H1 (cell line): ENCODE data around the gene AMPD3. TPM values are rescaled to one million over a fixed set of nuclear protein-coding genes. Genes with fewer than 3 reads are reported as not detected.

Experiments used
- CTCF ChIA-PET: fragments of 300-600 bp; sonication (Branson Sonifier 250); formaldehyde crosslinking; loops from one replicate; lab custom pipeline; 2021; ENCODE audit not compliant: partially characterized antibody; lab: Charles Lee
- POLR2A ChIA-PET: fragments of 300-600 bp; sonication (Branson Sonifier 250); formaldehyde crosslinking; loops from one replicate; lab custom pipeline; 2021; ENCODE audit warnings: inconsistent platforms; ENCODE audit not compliant: partially characterized antibody; lab: Charles Lee
- DNase-seq, 2 experiments: peaks; one replicate each; pipeline versions ENCODE4 v3.0.0 to v3.0.0-alpha.2; 2010 to 2022; ENCODE audit warnings: low spot score in 2 of 2, low read depth in 1 of 2, mixed read lengths in 1 of 2
- FAIRE-seq: peaks from 2 replicates; lab custom pipeline; 2011; peaks lifted over from hg19 to GRCh38; lab: Jason Lieb, UNC
- H2AFZ ChIP-seq: 2 replicates; pipeline ENCODE4 v1.8.1; 2012; ENCODE audit warnings: low read length, inconsistent platforms
- H2AK5ac ChIP-seq: 2 replicates; pipeline ENCODE4 v1.6.1; 2013; ENCODE audit warnings: low read depth, low read length
- H2BK120ac ChIP-seq: replicated peaks from 2 replicates; pipeline ENCODE3; 2013; ENCODE audit warnings: low read depth, low read length, inconsistent platforms
- H2BK12ac ChIP-seq: 2 replicates; pipeline ENCODE4 v1.6.1; 2013; ENCODE audit warnings: low read depth, low read length
- H2BK15ac ChIP-seq: 2 replicates; pipeline ENCODE4 v1.6.1; 2013; ENCODE audit warnings: low read length
- H2BK20ac ChIP-seq: 2 replicates; pipeline ENCODE4 v1.6.1; 2013; ENCODE audit warnings: low read length
- H2BK5ac ChIP-seq: 2 replicates; pipeline ENCODE4 v1.6.1; 2013; ENCODE audit warnings: low read depth, low read length
- H3K14ac ChIP-seq: 2 replicates; pipeline ENCODE4 v1.6.1; 2013; ENCODE audit warnings: inconsistent platforms; ENCODE audit not compliant: insufficient read length
- H3K18ac ChIP-seq: 2 replicates; pipeline ENCODE4 v1.6.1; 2013; ENCODE audit warnings: low read length; ENCODE audit errors: extremely low read depth
- H3K23ac ChIP-seq: 2 replicates; pipeline ENCODE4 v1.6.1; 2013; ENCODE audit warnings: inconsistent platforms; ENCODE audit not compliant: insufficient read length
- H3K23me2 ChIP-seq: 2 replicates; pipeline ENCODE4 v1.6.1; 2013; ENCODE audit warnings: low read depth, low read length
- H3K27ac ChIP-seq: 2 replicates; pipeline ENCODE4 v1.6.1; 2011; ENCODE audit warnings: low read depth, low read length, inconsistent platforms
- H3K27me3 ChIP-seq, 4 experiments: replicated peaks in 1 of 4; 1 replicate in 1 of 4; 2 replicates in 3 of 4; pipeline versions ENCODE4 v1.6.1 to v1.8.1; 2011 to 2013; ENCODE audit warnings: low read length in 3 of 4, mild to moderate bottlenecking in 3 of 4, inconsistent platforms in 2 of 4, mixed read lengths in 2 of 4, moderate library complexity in 1 of 4; ENCODE audit not compliant: control insufficient read depth in 3 of 4, insufficient read depth in 3 of 4; ENCODE audit errors: extremely low read depth in 1 of 4
- H3K36me3 ChIP-seq, 4 experiments: 2 replicates each; pipeline versions ENCODE4 v1.6.1 to v1.8.1; 2011 to 2013; ENCODE audit warnings: mild to moderate bottlenecking in 4 of 4, low read length in 3 of 4, moderate library complexity in 2 of 4, control low read depth in 1 of 4, inconsistent platforms in 1 of 4; ENCODE audit not compliant: insufficient read depth in 4 of 4, control insufficient read depth in 2 of 4
- H3K4ac ChIP-seq: replicated peaks from 2 replicates; pipeline ENCODE3; 2013; ENCODE audit warnings: low read length, low read depth, mixed read lengths, inconsistent platforms; ENCODE audit not compliant: insufficient read length
- H3K4me1 ChIP-seq, 4 experiments: replicated peaks in 1 of 4; 1 replicate in 1 of 4; 2 replicates in 3 of 4; pipeline versions ENCODE4 v1.6.1 to v1.8.1; 2011 to 2013; ENCODE audit warnings: low read length in 3 of 4, inconsistent platforms in 2 of 4, mixed read lengths in 1 of 4; ENCODE audit not compliant: insufficient read depth in 4 of 4, control insufficient read depth in 3 of 4
- H3K4me2 ChIP-seq, 2 experiments: 2 replicates each; pipeline versions ENCODE4 v1.6.1 to v1.8.1; 2011 to 2013; ENCODE audit warnings: low read depth in 2 of 2, low read length in 2 of 2, control low read depth in 1 of 2, inconsistent platforms in 1 of 2, mild to moderate bottlenecking in 1 of 2; ENCODE audit not compliant: insufficient read depth in 1 of 2
- H3K4me3 ChIP-seq, 4 experiments: fragments of 200-600, 300-600 bp in 1 of 4; sonication (generic), shearing (Covaris generic), sonication (Bioruptor Twin) in 1 of 4; 2 replicates each; pipeline versions ENCODE4 v1.5.1 to v1.8.1; 2011 to 2016; ENCODE audit warnings: low read length in 4 of 4, low read depth in 3 of 4, control low read depth in 2 of 4, inconsistent platforms in 2 of 4, mild to moderate bottlenecking in 2 of 4, mixed read lengths in 1 of 4, moderate library complexity in 1 of 4; ENCODE audit not compliant: insufficient read depth in 2 of 4; ENCODE audit errors: extremely low read depth in 1 of 4
- H3K56ac ChIP-seq: replicated peaks from 2 replicates; pipeline ENCODE3; 2013; ENCODE audit warnings: low read depth, mild to moderate bottlenecking, mixed read lengths, low read length, inconsistent platforms; ENCODE audit not compliant: insufficient read length
- H3K79me1 ChIP-seq: 2 replicates; pipeline ENCODE4 v1.6.1; 2013; ENCODE audit warnings: low read depth, low read length, control low read depth
- H3K79me2 ChIP-seq, 2 experiments: 2 replicates each; pipeline versions ENCODE4 v1.6.1 to v1.8.1; 2012 to 2013; ENCODE audit warnings: low read length in 2 of 2, mild to moderate bottlenecking in 2 of 2, inconsistent platforms in 1 of 2; ENCODE audit not compliant: insufficient read depth in 2 of 2, control insufficient read depth in 1 of 2
- H3K9ac ChIP-seq, 4 experiments: replicated peaks in 1 of 4; 1 replicate in 1 of 4; 2 replicates in 3 of 4; pipeline versions ENCODE4 v1.6.1 to v1.8.1; 2011 to 2013; ENCODE audit warnings: low read depth in 3 of 4, low read length in 3 of 4, control low read depth in 2 of 4, mild to moderate bottlenecking in 2 of 4, moderate library complexity in 2 of 4, inconsistent platforms in 1 of 4; ENCODE audit errors: extremely low read depth in 1 of 4
- H3K9me3 ChIP-seq, 2 experiments: 2 replicates each; pipeline versions ENCODE4 v1.6.1 to v1.8.1; 2012 to 2013; ENCODE audit warnings: mild to moderate bottlenecking in 2 of 2, moderate library complexity in 2 of 2, control low read depth in 1 of 2, inconsistent platforms in 1 of 2, low read depth in 1 of 2, low read length in 1 of 2, mixed read lengths in 1 of 2; ENCODE audit not compliant: insufficient read depth in 2 of 2
- H4K20me1 ChIP-seq, 2 experiments: replicated peaks in 1 of 2; 2 replicates each; pipeline versions ENCODE3 to v1.8.1; 2011 to 2013; ENCODE audit warnings: inconsistent platforms in 2 of 2, low read length in 2 of 2, mild to moderate bottlenecking in 1 of 2; ENCODE audit not compliant: insufficient read depth in 2 of 2, control insufficient read depth in 1 of 2
- H4K5ac ChIP-seq: 2 replicates; pipeline ENCODE4 v1.6.1; 2013; ENCODE audit warnings: low read length, low read depth, mixed read lengths, inconsistent platforms; ENCODE audit not compliant: insufficient read length
- H4K8ac ChIP-seq: 2 replicates; pipeline ENCODE4 v1.8.0; 2013; ENCODE audit warnings: mild to moderate bottlenecking, moderate library complexity, low read length, inconsistent platforms; ENCODE audit not compliant: insufficient read depth; ENCODE audit errors: extremely low read depth
- H4K91ac ChIP-seq: replicated peaks from 2 replicates; pipeline ENCODE3; 2013; ENCODE audit warnings: low read length, mixed read lengths, inconsistent platforms; ENCODE audit not compliant: insufficient read length
- ATF3 ChIP-seq: IDR thresholded peaks from 2 replicates; pipeline ENCODE4 v1.6.1; 2011; ENCODE audit warnings: low read depth, mild to moderate bottlenecking, low read length; ENCODE audit not compliant: insufficient read depth
- EZH2 ChIP-seq: fragments of 200-600 bp; sonication (generic); IDR thresholded peaks from 2 replicates; pipeline ENCODE4 v1.7.1; 2012; ENCODE audit warnings: low read depth, mild to moderate bottlenecking, moderate library complexity, low read length, inconsistent platforms; ENCODE audit not compliant: severe bottlenecking
- KDM4A ChIP-seq: IDR thresholded peaks from one replicate; pipeline ENCODE4 v1.7.1; 2012; ENCODE audit warnings: low read depth, mild to moderate bottlenecking, moderate library complexity, low read length, inconsistent platforms; ENCODE audit not compliant: severe bottlenecking
- KDM5A ChIP-seq: fragments of 200-600 bp; IDR thresholded peaks from 2 replicates; pipeline ENCODE4 v1.7.1; 2012; ENCODE audit warnings: mild to moderate bottlenecking, low read length, inconsistent platforms, mixed read lengths
- RAD21 ChIP-seq, 2 experiments: IDR thresholded peaks in 1 of 2; conservative IDR thresholded peaks in 1 of 2; 2 replicates each; pipeline ENCODE4 v1.6.1; 2011; ENCODE audit warnings: low read depth in 2 of 2, low read length in 2 of 2, improper control_type of control experiment in 1 of 2, inconsistent platforms in 1 of 2, mild to moderate bottlenecking in 1 of 2, moderate library complexity in 1 of 2
- SIN3A ChIP-seq, 2 experiments: IDR thresholded peaks in 1 of 2; conservative IDR thresholded peaks in 1 of 2; 2 replicates each; pipeline ENCODE4 v1.6.1; 2011 to 2012; ENCODE audit warnings: low read length in 2 of 2, improper control_type of control experiment in 1 of 2, low read depth in 1 of 2, mild to moderate bottlenecking in 1 of 2
- SIX5 ChIP-seq: IDR thresholded peaks from 2 replicates; pipeline ENCODE4 v1.6.1; 2011; ENCODE audit warnings: mild to moderate bottlenecking, low read depth, low read length
- SP2 ChIP-seq: IDR thresholded peaks from 2 replicates; pipeline ENCODE4 v1.6.1; 2012; ENCODE audit warnings: mild to moderate bottlenecking, low read length, inconsistent platforms
- TAF1 ChIP-seq: IDR thresholded peaks from 2 replicates; pipeline ENCODE4 v1.6.1; 2011; ENCODE audit warnings: mild to moderate bottlenecking, low read depth, low read length
- TAF7 ChIP-seq: optimal IDR thresholded peaks from 2 replicates; pipeline ENCODE3; 2011; ENCODE audit warnings: low read depth, mild to moderate bottlenecking, inconsistent platforms, low read length, moderate library complexity, borderline replicate concordance
- TBP ChIP-seq: IDR thresholded peaks from 2 replicates; pipeline ENCODE4 v1.6.1; 2011; ENCODE audit warnings: low read depth, low read length, improper control_type of control experiment
- ZNF274 ChIP-seq: IDR thresholded peaks from 2 replicates; pipeline ENCODE4 v1.7.0; 2012; ENCODE audit warnings: low read length, borderline replicate concordance; ENCODE audit errors: extremely low read depth
- WGBS, 2 experiments: shearing (Covaris generic) in 1 of 2; methylation state at CpG; one replicate each; pipeline versions ENCODE4 v1.1.6 to v1.1.7; 2013 to 2015; ENCODE audit warnings: low lambda C conversion rate in 2 of 2, mixed read lengths in 2 of 2, inconsistent platforms in 1 of 2, low coverage in 1 of 2, missing lambda C conversion rate in 1 of 2; ENCODE audit not compliant: insufficient replicate concordance in 2 of 2, insufficient coverage in 1 of 2, insufficient read length in 1 of 2; ENCODE audit errors: extremely low coverage in 1 of 2, missing lambda C conversion rate in 1 of 2; 5-methylcytosine and 5-hydroxymethylcytosine counted together
- polyA plus RNA-seq, 7 experiments: library from polyadenylated mRNA; depleted of rRNA in 3 of 7; stranded (reverse) in 5 of 7; unstranded in 2 of 7; fragments of >200 nt in 5 of 7; fragments of 200-250 nt in 2 of 7; gene quantifications; 1 replicate in 5 of 7; 2 replicates in 1 of 7; 4 replicates in 1 of 7; pipeline versions ENCODE4 v1.2.1 to v1.2.3, GENCODE V29; 2011 to 2013; ENCODE audit warnings: missing spikeins in 2 of 7, mixed read lengths in 2 of 7
- total RNA-seq: library from RNA; stranded (reverse); fragmentation: NEBNext Ultra II Directional; extraction: Animal tissue kit (Norgen Biotek cat#: 25700); gene quantifications from 2 replicates; pipeline ENCODE4 v1.2.1, GENCODE V29; 2021
- TF ChIP-seq, protein P1 (sequence below): IDR thresholded peaks from 2 replicates; pipeline ENCODE4 v1.6.1; 2012; ENCODE audit warnings: inconsistent platforms

The AMPD3 gene
- total and polyA plus RNA-seq, 2 of the 8 experiments (the other 6 are each of a cell fraction or from before 2014, with no cell fraction given), result 4.0 to 6.3 TPM

- H3K4me2 ChIP-seq, result no peak overlapping the region
- H3K79me1 ChIP-seq, result no peaks in the 10 kb centered on the region
- no peak overlapping the region for H3K23ac ChIP-seq
- H3K27ac ChIP-seq, result no peak overlapping the region
- FAIRE-seq (no peak), DNase-seq (no peak)
- 95% methylated on average over 1 of the region's 1 CpG; no CpG with 5 or more reads in 1 of the 2 experiments for WGBS, 2 experiments
- no peaks in the 10 kb centered on the region for H3K4me1 ChIP-seq
- peaks cover 0 to 8% (median 3%) of the 10 kb centered on the region in 4 experiments; a peak in 3 of 8 replicates for H3K36me3 ChIP-seq
- H4K20me1 ChIP-seq, result no peaks in the 10 kb centered on the region
- H3K18ac ChIP-seq, result no peak overlapping the region
- H2BK12ac ChIP-seq, result no peak overlapping the region
- H3K56ac ChIP-seq, result no peak overlapping the region
- no peaks in the 10 kb centered on the region for H3K23me2 ChIP-seq
- no peaks in the 10 kb centered on the region for H3K79me2 ChIP-seq
- no peak overlapping the region for H3K4ac ChIP-seq
- H2BK20ac ChIP-seq, result no peak overlapping the region
- no peaks in the 10 kb centered on the region for H3K9me3 ChIP-seq
- no peak overlapping the region for H3K4me3 ChIP-seq
- no peak overlapping the region for H4K5ac ChIP-seq
- H3K27me3 ChIP-seq, result no peaks in the 10 kb centered on the region
- CTCF ChIA-PET, result no interaction called here
- H2BK15ac ChIP-seq, result no peak overlapping the region
- no peak overlapping the region for H3K9ac ChIP-seq
- no peak overlapping the region for H4K8ac ChIP-seq
- H4K91ac ChIP-seq, result no peak overlapping the region
- no peak overlapping the region for H2BK5ac ChIP-seq
- H2AFZ ChIP-seq, result no peak overlapping the region
- H2BK120ac ChIP-seq, result no peak overlapping the region
- H2AK5ac ChIP-seq, result no peak overlapping the region
- H3K14ac ChIP-seq, result no peak overlapping the region
- POLR2A ChIA-PET, result no interaction called here
- no peak for TF ChIP-seq SP2
- no peak for TF ChIP-seq SIX5
- TF ChIP-seq, protein P1, sequence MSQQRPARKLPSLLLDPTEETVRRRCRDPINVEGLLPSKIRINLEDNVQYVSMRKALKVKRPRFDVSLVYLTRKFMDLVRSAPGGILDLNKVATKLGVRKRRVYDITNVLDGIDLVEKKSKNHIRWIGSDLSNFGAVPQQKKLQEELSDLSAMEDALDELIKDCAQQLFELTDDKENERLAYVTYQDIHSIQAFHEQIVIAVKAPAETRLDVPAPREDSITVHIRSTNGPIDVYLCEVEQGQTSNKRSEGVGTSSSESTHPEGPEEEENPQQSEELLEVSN, result no peak
- no peak for TF ChIP-seq TAF7
- TF ChIP-seq RAD21 (IDR thresholded peaks at IDR 0.05 in 1 of 2, conservative IDR thresholded peaks at IDR 0.05 in 1 of 2; ENCODE audit: low read depth in 2 of 2, low read length in 2 of 2), result no peak
- no peak for TF ChIP-seq KDM4A
- TF ChIP-seq EZH2, result no peak
- TF ChIP-seq KDM5A, result no peak
- TF ChIP-seq ZNF274, result no peak
- TF ChIP-seq TBP, result no peak
- TF ChIP-seq SIN3A (conservative IDR thresholded peaks at IDR 0.05 in 1 of 2, IDR thresholded peaks at IDR 0.05 in 1 of 2; ENCODE audit: low read depth in 1 of 2, low read length in 2 of 2), result no peak
- no peak for TF ChIP-seq TAF1
- TF ChIP-seq ATF3, result no peak
These were observed 67.2 kb downstream of the AMPD3 start for GRCh38 chr11:10522276-10522675.
